Measurements from ENCODE around the gene OTUD4. TPM values are rescaled to one million over a fixed set of nuclear protein-coding genes. Genes with fewer than 3 reads are reported as not detected.
"Not testable (repeated sequence)": the region's sequence is repeated elsewhere in the genome, so short reads cannot be mapped to it uniquely, and the experiment has no call there.

OTUD4 gene, protein sequence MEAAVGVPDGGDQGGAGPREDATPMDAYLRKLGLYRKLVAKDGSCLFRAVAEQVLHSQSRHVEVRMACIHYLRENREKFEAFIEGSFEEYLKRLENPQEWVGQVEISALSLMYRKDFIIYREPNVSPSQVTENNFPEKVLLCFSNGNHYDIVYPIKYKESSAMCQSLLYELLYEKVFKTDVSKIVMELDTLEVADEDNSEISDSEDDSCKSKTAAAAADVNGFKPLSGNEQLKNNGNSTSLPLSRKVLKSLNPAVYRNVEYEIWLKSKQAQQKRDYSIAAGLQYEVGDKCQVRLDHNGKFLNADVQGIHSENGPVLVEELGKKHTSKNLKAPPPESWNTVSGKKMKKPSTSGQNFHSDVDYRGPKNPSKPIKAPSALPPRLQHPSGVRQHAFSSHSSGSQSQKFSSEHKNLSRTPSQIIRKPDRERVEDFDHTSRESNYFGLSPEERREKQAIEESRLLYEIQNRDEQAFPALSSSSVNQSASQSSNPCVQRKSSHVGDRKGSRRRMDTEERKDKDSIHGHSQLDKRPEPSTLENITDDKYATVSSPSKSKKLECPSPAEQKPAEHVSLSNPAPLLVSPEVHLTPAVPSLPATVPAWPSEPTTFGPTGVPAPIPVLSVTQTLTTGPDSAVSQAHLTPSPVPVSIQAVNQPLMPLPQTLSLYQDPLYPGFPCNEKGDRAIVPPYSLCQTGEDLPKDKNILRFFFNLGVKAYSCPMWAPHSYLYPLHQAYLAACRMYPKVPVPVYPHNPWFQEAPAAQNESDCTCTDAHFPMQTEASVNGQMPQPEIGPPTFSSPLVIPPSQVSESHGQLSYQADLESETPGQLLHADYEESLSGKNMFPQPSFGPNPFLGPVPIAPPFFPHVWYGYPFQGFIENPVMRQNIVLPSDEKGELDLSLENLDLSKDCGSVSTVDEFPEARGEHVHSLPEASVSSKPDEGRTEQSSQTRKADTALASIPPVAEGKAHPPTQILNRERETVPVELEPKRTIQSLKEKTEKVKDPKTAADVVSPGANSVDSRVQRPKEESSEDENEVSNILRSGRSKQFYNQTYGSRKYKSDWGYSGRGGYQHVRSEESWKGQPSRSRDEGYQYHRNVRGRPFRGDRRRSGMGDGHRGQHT
- total RNA-seq (2021) = 38.5 and 44.2 TPM in 2 replicates
- Bru-seq, nascent RNA = percentile 91 among the genes with signal in this experiment
- percentile 95 among the genes with signal in this experiment for BruChase-seq, experiment 1, labeled RNA remaining after a 2-hour chase
- percentile 80 among the genes with signal in this experiment for BruChase-seq, experiment 2, labeled RNA remaining after a 6-hour chase
- long read RNA-seq, full-length matches to known transcripts = 10 of 16 reads
- long read RNA-seq, partial matches to known transcripts = 3 of 16 reads
- long read RNA-seq, other reads (novel, unspliced or antisense) = 3 of 16 reads

DNA sequence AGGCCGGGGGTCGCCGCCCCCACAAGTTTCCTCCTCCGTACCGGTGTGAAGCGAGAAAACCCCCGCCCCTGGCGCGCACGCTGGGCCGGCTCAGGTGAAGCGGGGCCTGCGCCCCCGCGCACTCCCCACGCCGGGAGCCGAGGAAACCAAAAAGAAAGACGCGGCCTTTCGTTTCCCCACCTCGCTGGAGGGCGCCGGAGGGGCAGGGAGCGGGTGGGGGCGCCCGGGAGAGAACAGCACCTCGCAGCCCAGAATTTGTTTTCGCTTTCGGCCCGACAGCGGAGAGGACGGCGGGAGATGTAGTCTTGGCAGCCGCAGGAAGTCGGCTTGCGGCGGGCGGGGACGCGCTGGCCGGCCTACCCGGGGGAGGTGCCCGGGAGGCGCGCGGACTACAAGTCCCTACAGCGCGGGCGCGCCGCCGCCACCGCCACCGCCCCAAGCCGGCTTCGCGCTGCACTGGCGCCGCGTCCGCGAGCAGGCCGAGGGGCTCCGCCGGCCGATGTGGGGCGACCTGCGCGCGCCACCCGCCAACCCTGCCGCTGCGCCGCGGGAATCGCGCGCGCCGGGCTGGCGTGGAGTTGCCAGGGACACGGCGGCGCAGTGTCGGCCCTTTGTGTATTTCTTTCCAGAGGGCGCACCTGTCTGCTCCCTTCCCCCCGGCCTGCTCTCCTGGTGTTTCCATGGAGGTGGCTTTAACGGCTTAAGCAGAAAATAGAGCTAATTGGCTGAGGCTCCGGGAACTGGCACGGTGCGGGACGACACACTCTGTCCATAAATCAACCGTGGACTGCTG, at the start of gene OTUD4:
OTUD4 (minus strand) TSS at position 292 of the 793 bp plus-strand sequence. CDS start 616 bp downstream, outside the sequence.
- Histone ChIP-seq H3K27me3 (replicated peaks; ENCODE audit: insufficient read depth, low read depth, low read length, poor library complexity) (no peaks in the 10 kb centered on the region), H3K4me1 (ENCODE audit: insufficient read depth, low read length, poor library complexity, severe bottlenecking) (peaks cover 22% of the 10 kb centered on the region), H3K27ac (ENCODE audit: low read depth, low read length, poor library complexity, severe bottlenecking) (peak within 1 kb of the TSS; percentile 91), H3K9me3 (ENCODE audit: low read depth, low read length, poor library complexity, severe bottlenecking) (no peaks in the 10 kb centered on the region), H3K4me3 (ENCODE audit: low read depth, low read length, poor library complexity, severe bottlenecking) (peak within 1 kb of the TSS; percentile 90), H3K36me3 (ENCODE audit: insufficient read depth, low read length, poor library complexity, severe bottlenecking) (no peaks in the 10 kb centered on the region)
- intact Hi-C loops (cut with micrococcal nuclease; ENCODE audit: unreplicated experiment) = no loop called here
- ChIA-PET POLR2A (ENCODE audit: low non-redundant PET) (no interaction called here), CTCF (no interaction called here)
- no TSS peak for BruUV-seq (replicated peaks)
- DNase-seq (ENCODE audit: low spot score) = peak; percentile 97
- TF ChIP-seq CTCF (conservative IDR thresholded peaks at IDR 0.05; ENCODE audit: low read depth, low read length) (peak; percentile 38; the same call in 1 of the 2 replicates), EZH2 (IDR thresholded peaks at IDR 0.05; ENCODE audit: borderline replicate concordance, low read depth, low read length, poor library complexity, severe bottlenecking) (no peak)

DNA sequence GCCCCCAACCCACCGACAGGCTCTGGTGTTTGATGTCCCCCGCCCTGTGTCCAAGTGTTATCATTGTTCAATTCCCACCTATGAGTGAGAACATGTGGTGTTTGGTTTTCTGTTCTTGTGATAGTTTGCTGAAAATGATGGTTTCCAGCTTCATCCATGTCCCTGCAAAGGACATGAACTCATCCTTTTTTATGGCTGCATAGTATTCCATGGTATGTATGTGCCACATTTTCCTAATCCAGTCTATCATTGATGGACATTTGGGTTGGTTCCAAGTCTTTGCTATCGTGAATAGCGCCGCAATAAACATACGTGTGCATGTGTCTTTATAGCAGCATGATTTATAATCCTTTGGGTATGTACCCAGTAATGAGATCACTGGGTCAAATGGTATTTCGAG, 42.8 kb upstream of the OTUD4 start:
- BruUV-seq (replicated peaks); POLR2A ChIA-PET (ENCODE audit: low non-redundant PET): not testable (repeated sequence)

DNA sequence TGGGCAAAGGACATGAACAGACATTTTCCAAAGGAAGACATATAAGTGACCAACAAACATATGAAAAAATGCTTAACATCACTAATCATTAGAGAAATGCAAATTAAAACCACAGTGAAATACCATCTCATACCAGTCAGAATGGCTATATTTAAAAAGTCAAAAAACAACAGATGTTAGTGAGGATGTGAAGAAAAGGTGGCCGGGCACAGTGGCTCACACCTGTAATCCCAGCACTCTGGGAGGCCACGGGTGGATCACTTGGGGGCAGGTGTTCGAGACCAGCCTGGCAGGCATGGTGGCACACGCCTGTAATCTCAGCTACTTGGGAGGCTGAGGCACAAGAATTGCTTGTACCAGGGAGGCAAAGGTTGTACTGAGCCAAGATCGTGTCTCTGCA, 41.1 kb upstream of the OTUD4 start:
- H3K36me3 ChIP-seq (ENCODE audit: insufficient read depth, low read length, poor library complexity, severe bottlenecking) = not testable (repeated sequence)

More for the DNA sequence above, 42.8 kb upstream of the OTUD4 start:
- CTCF ChIA-PET; H3K27me3 ChIP-seq (replicated peaks; ENCODE audit: insufficient read depth, low read depth, low read length, poor library complexity); H3K27ac ChIP-seq (ENCODE audit: low read depth, low read length, poor library complexity, severe bottlenecking); H3K36me3 ChIP-seq (ENCODE audit: insufficient read depth, low read length, poor library complexity, severe bottlenecking); H3K9me3 ChIP-seq (ENCODE audit: low read depth, low read length, poor library complexity, severe bottlenecking); H3K4me3 ChIP-seq (ENCODE audit: low read depth, low read length, poor library complexity, severe bottlenecking); intact Hi-C loops (cut with micrococcal nuclease; ENCODE audit: unreplicated experiment); DNase-seq (ENCODE audit: low spot score); H3K4me1 ChIP-seq (ENCODE audit: insufficient read depth, low read length, poor library complexity, severe bottlenecking): not testable (repeated sequence)

More for the DNA sequence above, 41.1 kb upstream of the OTUD4 start:
- CTCF ChIA-PET; H3K9me3 ChIP-seq (ENCODE audit: low read depth, low read length, poor library complexity, severe bottlenecking); intact Hi-C loops (cut with micrococcal nuclease; ENCODE audit: unreplicated experiment); POLR2A ChIA-PET (ENCODE audit: low non-redundant PET); DNase-seq (ENCODE audit: low spot score); H3K27me3 ChIP-seq (replicated peaks; ENCODE audit: insufficient read depth, low read depth, low read length, poor library complexity); H3K27ac ChIP-seq (ENCODE audit: low read depth, low read length, poor library complexity, severe bottlenecking); H3K4me3 ChIP-seq (ENCODE audit: low read depth, low read length, poor library complexity, severe bottlenecking); BruUV-seq (replicated peaks); H3K4me1 ChIP-seq (ENCODE audit: insufficient read depth, low read length, poor library complexity, severe bottlenecking): not testable (repeated sequence)
